Astrocyte of the cerebellum (primary cell): ENCODE data around the gene BSX.

Experiments
- DNase-seq: peaks from one replicate; pipeline ENCODE4 v3.0.0-alpha.2; 2011; ENCODE audit warnings: low read depth
- H3K4me3 ChIP-seq: 2 replicates; pipeline ENCODE4 v1.5.1; 2011; ENCODE audit warnings: mild to moderate bottlenecking, low read depth, low read length, moderate library complexity
- CTCF ChIP-seq: IDR thresholded peaks from 2 replicates; pipeline ENCODE4 v1.5.1; 2012; ENCODE audit warnings: low read length, low read depth, moderate library complexity, mild to moderate bottlenecking; ENCODE audit errors: missing control alignments
- in situ Hi-C: cut with HindIII; loops from 2 replicates; pipeline ENCODE4 v1.10.0; 2017; ENCODE audit warnings: low sequenced_read_pairs

BSX gene

GRCh38 chr11:123000721-123001120 lies 19.1 kb upstream of the BSX start:
- in situ Hi-C loops, result no loop called here
- no peak for DNase-seq
- no peak overlapping the region for H3K4me3 ChIP-seq
- TF ChIP-seq CTCF, result no peak

- DNase-seq, result no peak
- no peak for TF ChIP-seq CTCF
- H3K4me3 ChIP-seq, result no peak overlapping the region
- in situ Hi-C loops, result no loop called here
These were observed 17.2 kb upstream of the BSX start for GRCh38 chr11:122998727-122999366.

- TF ChIP-seq CTCF, result no peak
- H3K4me3 ChIP-seq, result no peak overlapping the region
- DNase-seq, result no peak
- in situ Hi-C loops, result no loop called here
These were observed 13.9 kb upstream of the BSX start for GRCh38 chr11:122995526-122995925.

- no peak for DNase-seq
- TF ChIP-seq CTCF, result no peak
- in situ Hi-C loops, result no loop called here
- peak overlapping the region; percentile 59 for H3K4me3 ChIP-seq
These were observed 2.8 kb upstream of the BSX start for GRCh38 chr11:122984186-122985011.

GRCh38 chr11:122983438-122984185 lies 2.0 kb upstream of the BSX start:
- DNase-seq, result no peak
- in situ Hi-C loops, result no loop called here
- peak overlapping the region; percentile 59 for H3K4me3 ChIP-seq
- TF ChIP-seq CTCF, result no peak

GRCh38 chr11:122979815-122980595 lies 1.6 kb downstream of the BSX start:
- no peak for DNase-seq
- H3K4me3 ChIP-seq, result no peak overlapping the region
- TF ChIP-seq CTCF, result no peak
- in situ Hi-C loops, result no loop called here
